HCT116 (cell line): ENCODE data around the gene HTR3B. TPM values are rescaled to one million over a fixed set of nuclear protein-coding genes. Genes with fewer than 3 reads are reported as not detected.

ENCODE experiments used
- ATAC-seq: fragments of 200-7000 bp; cut with Tn5 transposase; 2 replicates; pipeline ENCODE4 v1.9.1; 2020; ENCODE audit warnings: mild to moderate bottlenecking, moderate library complexity
- BruUV-seq: library from RNA; stranded (reverse); fragments of 400-500 nt; replicated peaks from 2 replicates; lab custom pipeline; 2021; lab: Mats Ljungman, UMichigan
- CTCF ChIA-PET: fragments of 300-600 bp; sonication (Branson Sonifier 250); formaldehyde crosslinking; loops from one replicate; lab custom pipeline; 2021; ENCODE audit warnings: antibody characterized with exemption; lab: Charles Lee
- POLR2A ChIA-PET: fragments of 300-600, 350-600 bp; sonication (Branson Sonifier 250); formaldehyde crosslinking; loops from one replicate; lab custom pipeline; 2021; ENCODE audit warnings: antibody characterized with exemption; lab: Charles Lee
- RAD21 ChIA-PET, 2 experiments: fragments of 300-600 bp; sonication (Branson Sonifier 250); formaldehyde crosslinking; loops; one replicate each; lab custom pipeline; 2023; ENCODE audit warnings: low total read pairs in 2 of 2; ENCODE audit not compliant: uncharacterized antibody in 2 of 2, unreplicated experiment in 2 of 2, low non-redundant PET in 1 of 2; lab: Charles Lee
- DNase-seq: peaks from one replicate; pipeline ENCODE4 v3.0.0-alpha.2; 2010; ENCODE audit warnings: low read depth, low spot score
- H2AFZ ChIP-seq: fragments of 200-600 bp; shearing (Covaris generic), sonication (generic); 2 replicates; pipeline ENCODE4 v1.6.1; 2017; ENCODE audit warnings: low read depth, mixed run types, mixed read lengths, antibody characterized with exemption, low read length; ENCODE audit not compliant: poor library complexity, severe bottlenecking
- H3K27ac ChIP-seq: 2 replicates; pipeline ENCODE4 v1.5.1; 2012; ENCODE audit warnings: low read depth, low read length
- H3K27me3 ChIP-seq: fragments of 200-600 bp; sonication (generic); 2 replicates; pipeline ENCODE4 v1.6.1; 2016; ENCODE audit warnings: mixed run types, low read length, mixed read lengths; ENCODE audit not compliant: insufficient read depth
- H3K36me3 ChIP-seq, 2 experiments: fragments of 200-500 bp in 1 of 2; fragments of 200-600 bp in 1 of 2; sonication (Bioruptor generic) in 1 of 2; sonication (generic) in 1 of 2; 2 replicates each; pipeline versions ENCODE4 v1.5.1 to v1.6.1; 2014 to 2016; ENCODE audit warnings: low read length in 2 of 2, inconsistent platforms in 1 of 2, mixed read lengths in 1 of 2, mixed run types in 1 of 2; ENCODE audit not compliant: insufficient read depth in 2 of 2, control insufficient read depth in 1 of 2
- H3K4me1 ChIP-seq, 2 experiments: fragments of 200-600 bp in 1 of 2; sonication (generic) in 1 of 2; 2 replicates each; pipeline versions ENCODE4 v1.5.1 to v1.6.1; 2012 to 2017; ENCODE audit warnings: low read length in 2 of 2, inconsistent platforms in 1 of 2, mild to moderate bottlenecking in 1 of 2, mixed read lengths in 1 of 2, mixed run types in 1 of 2, moderate library complexity in 1 of 2; ENCODE audit not compliant: insufficient read depth in 2 of 2, control insufficient read depth in 1 of 2
- H3K4me2 ChIP-seq: fragments of 200-600 bp; sonication (generic); 2 replicates; pipeline ENCODE4 v1.6.1; 2017; ENCODE audit warnings: mixed run types, low read length, mixed read lengths
- H3K4me3 ChIP-seq, 2 experiments: fragments of 200-600 bp in 1 of 2; sonication (generic) in 1 of 2; replicated peaks in 1 of 2; 2 replicates each; pipeline ENCODE4 v1.5.1; 2011 to 2016; ENCODE audit warnings: low read length in 2 of 2, control low read depth in 1 of 2, low read depth in 1 of 2, mild to moderate bottlenecking in 1 of 2, mixed read lengths in 1 of 2, mixed run types in 1 of 2
- H3K79me2 ChIP-seq: fragments of 200-600 bp; sonication (generic); 2 replicates; pipeline ENCODE4 v1.6.1; 2017; ENCODE audit warnings: mild to moderate bottlenecking, mixed run types, low read length, moderate library complexity, mixed read lengths; ENCODE audit not compliant: insufficient read depth
- H3K9ac ChIP-seq: fragments of 200-600 bp; sonication (generic); 2 replicates; pipeline ENCODE4 v1.6.1; 2016; ENCODE audit warnings: low read length, mixed read lengths
- H3K9me2 ChIP-seq: fragments of 200-600 bp; sonication (generic), shearing (Covaris generic); 2 replicates; pipeline ENCODE4 v1.6.1; 2017; ENCODE audit warnings: mixed run types, mild to moderate bottlenecking, moderate library complexity; ENCODE audit not compliant: insufficient read depth
- H3K9me3 ChIP-seq, 2 experiments: fragments of 200-500 bp in 1 of 2; fragments of 200-600 bp in 1 of 2; sonication (Bioruptor generic) in 1 of 2; sonication (generic) in 1 of 2; 2 replicates each; pipeline ENCODE4 v1.6.1; 2014 to 2017; ENCODE audit warnings: low read length in 2 of 2, mixed read lengths in 2 of 2, inconsistent platforms in 1 of 2, low read depth in 1 of 2, mild to moderate bottlenecking in 1 of 2, mixed run types in 1 of 2, moderate library complexity in 1 of 2; ENCODE audit not compliant: control insufficient read depth in 1 of 2, insufficient read depth in 1 of 2
- H4K20me1 ChIP-seq: fragments of 200-600 bp; sonication (generic), shearing (Covaris generic); 2 replicates; pipeline ENCODE4 v1.6.1; 2017; ENCODE audit warnings: mixed run types, mild to moderate bottlenecking, moderate library complexity; ENCODE audit not compliant: insufficient read depth
- CBX3 ChIP-seq: IDR thresholded peaks from 2 replicates; pipeline ENCODE4 v1.6.1; 2012; ENCODE audit warnings: low read depth
- CEBPB ChIP-seq: IDR thresholded peaks from 2 replicates; pipeline ENCODE4 v1.6.1; 2012; ENCODE audit warnings: low read depth
- EGR1 ChIP-seq: IDR thresholded peaks from 2 replicates; pipeline ENCODE4 v1.6.1; 2012; ENCODE audit warnings: low read depth
- EZH2 ChIP-seq: fragments of 200-600 bp; sonication (generic); IDR thresholded peaks from 2 replicates; pipeline ENCODE4 v1.6.1; 2017; ENCODE audit warnings: antibody characterized with exemption, mixed run types
- EZH2phosphoT487 ChIP-seq: fragments of 200-600 bp; IDR thresholded peaks from 2 replicates; pipeline ENCODE4 v1.6.1; 2018; ENCODE audit warnings: antibody characterized with exemption, borderline replicate concordance
- FOSL1 ChIP-seq: IDR thresholded peaks from 2 replicates; pipeline ENCODE4 v1.6.1; 2012; ENCODE audit warnings: low read depth
- JUND ChIP-seq: IDR thresholded peaks from 2 replicates; pipeline ENCODE4 v1.6.1; 2012
- POLR2AphosphoS5 ChIP-seq: IDR thresholded peaks from 2 replicates; pipeline ENCODE4 v1.6.1; 2011; ENCODE audit warnings: mild to moderate bottlenecking, low read depth, low read length, moderate library complexity
- SIN3A ChIP-seq: IDR thresholded peaks from 2 replicates; pipeline ENCODE4 v1.6.1; 2012; ENCODE audit warnings: low read depth
- SP1 ChIP-seq: IDR thresholded peaks from 2 replicates; pipeline ENCODE4 v1.6.1; 2012; ENCODE audit warnings: low read depth
- SRF ChIP-seq: IDR thresholded peaks from 2 replicates; pipeline ENCODE4 v1.6.1; 2012; ENCODE audit warnings: low read depth
- TCF7L2 ChIP-seq: IDR thresholded peaks from 2 replicates; pipeline ENCODE4 v1.7.0; 2011; ENCODE audit warnings: borderline replicate concordance, inconsistent platforms; ENCODE audit not compliant: insufficient read depth, insufficient read length; ENCODE audit errors: extremely low read depth
- YY1 ChIP-seq: IDR thresholded peaks from 2 replicates; pipeline ENCODE4 v1.6.1; 2011; ENCODE audit warnings: low read length, low read depth, moderate library complexity, mild to moderate bottlenecking; ENCODE audit not compliant: insufficient replicate concordance; ENCODE audit errors: extremely low read depth
- ZNF274 ChIP-seq: fragments of 200-500 bp; sonication (Bioruptor generic); IDR thresholded peaks from 2 replicates; pipeline ENCODE4 v1.6.1; 2014; ENCODE audit warnings: mild to moderate bottlenecking, low read depth, low read length, inconsistent platforms
- intact Hi-C: fragments of 100-400 bp; cut with micrococcal nuclease; formaldehyde crosslinking; loops from 2 replicates; pipeline ENCODE4 v1.10.0; 2022
- total RNA-seq: library from RNA; stranded (reverse); gene quantifications from one replicate; pipeline ENCODE4 v1.2.1, GENCODE V29; 2021; ENCODE audit not compliant: unreplicated experiment
- TF ChIP-seq, protein P1 (sequence below), 3 experiments: fragments of 200-600 bp in 1 of 3; sonication (generic) in 1 of 3; IDR thresholded peaks in 2 of 3; conservative IDR thresholded peaks in 1 of 3; 2 replicates each; pipeline ENCODE4 v1.5.1; 2012 to 2017; ENCODE audit warnings: low read depth in 2 of 3, low read length in 2 of 3, antibody characterized with exemption in 1 of 3, borderline replicate concordance in 1 of 3, control low read depth in 1 of 3, mild to moderate bottlenecking in 1 of 3, mixed read lengths in 1 of 3, mixed run types in 1 of 3, moderate library complexity in 1 of 3; ENCODE audit not compliant: insufficient read depth in 1 of 3
- TF ChIP-seq, protein P2 (sequence below): IDR thresholded peaks from 2 replicates; pipeline ENCODE4 v1.6.1; 2012
- TF ChIP-seq, protein P3 (sequence below): IDR thresholded peaks from 2 replicates; pipeline ENCODE4 v1.6.1; 2011; ENCODE audit warnings: mild to moderate bottlenecking, low read length, moderate library complexity; ENCODE audit not compliant: insufficient replicate concordance; ENCODE audit errors: extremely low read depth
- TF ChIP-seq, protein P4 (sequence below): IDR thresholded peaks from 2 replicates; pipeline ENCODE4 v1.6.1; 2012; ENCODE audit warnings: low read depth

HTR3B gene
- total RNA-seq, 1 experiment from 2014 or later, result not detected

DNA sequence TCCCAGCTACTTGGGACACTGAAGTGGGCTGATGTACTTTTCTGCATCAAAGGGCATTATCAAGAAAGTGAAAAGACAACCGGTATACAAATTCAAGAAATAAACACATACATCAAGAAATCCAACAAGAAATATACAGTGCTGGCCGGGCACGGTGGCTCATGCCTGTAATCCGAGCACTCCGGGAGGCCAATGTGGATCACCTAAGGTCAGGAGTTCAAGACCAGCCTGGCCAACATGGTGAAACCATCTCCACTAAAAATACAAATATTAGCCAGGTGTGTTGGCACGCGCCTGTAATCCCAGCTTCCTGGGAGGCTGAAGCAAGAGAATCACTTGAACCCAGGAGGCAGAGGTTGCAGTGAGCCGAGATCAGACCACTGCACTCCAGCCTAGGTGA is 38.7 kb upstream of the HTR3B start:
- ChIA-PET RAD21 (no interaction called here), CTCF (no interaction called here), POLR2A (no interaction called here)
- no TSS peak for BruUV-seq
- H3K4me1 ChIP-seq, result peaks cover 2 to 9% of the 10 kb centered on the region in 2 experiments; a peak in 3 of 4 replicates
- H3K9me3 ChIP-seq, result no peaks in the 10 kb centered on the region
- intact Hi-C loops, result no loop called here
- no peaks in the 10 kb centered on the region for H4K20me1 ChIP-seq
- ATAC-seq, result no peak
- no peak for TF ChIP-seq JUND
- TF ChIP-seq ZNF274, result no peak
- no peak for TF ChIP-seq EGR1
- TF ChIP-seq EZH2, result no peak
- TF ChIP-seq, protein P1, sequence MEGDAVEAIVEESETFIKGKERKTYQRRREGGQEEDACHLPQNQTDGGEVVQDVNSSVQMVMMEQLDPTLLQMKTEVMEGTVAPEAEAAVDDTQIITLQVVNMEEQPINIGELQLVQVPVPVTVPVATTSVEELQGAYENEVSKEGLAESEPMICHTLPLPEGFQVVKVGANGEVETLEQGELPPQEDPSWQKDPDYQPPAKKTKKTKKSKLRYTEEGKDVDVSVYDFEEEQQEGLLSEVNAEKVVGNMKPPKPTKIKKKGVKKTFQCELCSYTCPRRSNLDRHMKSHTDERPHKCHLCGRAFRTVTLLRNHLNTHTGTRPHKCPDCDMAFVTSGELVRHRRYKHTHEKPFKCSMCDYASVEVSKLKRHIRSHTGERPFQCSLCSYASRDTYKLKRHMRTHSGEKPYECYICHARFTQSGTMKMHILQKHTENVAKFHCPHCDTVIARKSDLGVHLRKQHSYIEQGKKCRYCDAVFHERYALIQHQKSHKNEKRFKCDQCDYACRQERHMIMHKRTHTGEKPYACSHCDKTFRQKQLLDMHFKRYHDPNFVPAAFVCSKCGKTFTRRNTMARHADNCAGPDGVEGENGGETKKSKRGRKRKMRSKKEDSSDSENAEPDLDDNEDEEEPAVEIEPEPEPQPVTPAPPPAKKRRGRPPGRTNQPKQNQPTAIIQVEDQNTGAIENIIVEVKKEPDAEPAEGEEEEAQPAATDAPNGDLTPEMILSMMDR (IDR thresholded peaks at IDR 0.05 in 2 of 3, conservative IDR thresholded peaks at IDR 0.05 in 1 of 3; ENCODE audit: borderline replicate concordance in 1 of 3, insufficient read depth in 1 of 3, low read depth in 2 of 3, low read length in 2 of 3), result no peak
- TF ChIP-seq, protein P2, sequence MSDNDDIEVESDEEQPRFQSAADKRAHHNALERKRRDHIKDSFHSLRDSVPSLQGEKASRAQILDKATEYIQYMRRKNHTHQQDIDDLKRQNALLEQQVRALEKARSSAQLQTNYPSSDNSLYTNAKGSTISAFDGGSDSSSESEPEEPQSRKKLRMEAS, result no peak
- no peak for TF ChIP-seq SIN3A
- TF ChIP-seq SP1, result no peak
- TF ChIP-seq, protein P3, sequence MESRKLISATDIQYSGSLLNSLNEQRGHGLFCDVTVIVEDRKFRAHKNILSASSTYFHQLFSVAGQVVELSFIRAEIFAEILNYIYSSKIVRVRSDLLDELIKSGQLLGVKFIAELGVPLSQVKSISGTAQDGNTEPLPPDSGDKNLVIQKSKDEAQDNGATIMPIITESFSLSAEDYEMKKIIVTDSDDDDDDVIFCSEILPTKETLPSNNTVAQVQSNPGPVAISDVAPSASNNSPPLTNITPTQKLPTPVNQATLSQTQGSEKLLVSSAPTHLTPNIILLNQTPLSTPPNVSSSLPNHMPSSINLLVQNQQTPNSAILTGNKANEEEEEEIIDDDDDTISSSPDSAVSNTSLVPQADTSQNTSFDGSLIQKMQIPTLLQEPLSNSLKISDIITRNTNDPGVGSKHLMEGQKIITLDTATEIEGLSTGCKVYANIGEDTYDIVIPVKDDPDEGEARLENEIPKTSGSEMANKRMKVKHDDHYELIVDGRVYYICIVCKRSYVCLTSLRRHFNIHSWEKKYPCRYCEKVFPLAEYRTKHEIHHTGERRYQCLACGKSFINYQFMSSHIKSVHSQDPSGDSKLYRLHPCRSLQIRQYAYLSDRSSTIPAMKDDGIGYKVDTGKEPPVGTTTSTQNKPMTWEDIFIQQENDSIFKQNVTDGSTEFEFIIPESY, result no peak
- no peak for TF ChIP-seq YY1
- no peak for TF ChIP-seq FOSL1
- no peak for TF ChIP-seq EZH2phosphoT487
- TF ChIP-seq CEBPB, result no peak
- no peak for TF ChIP-seq CBX3
- no peak for TF ChIP-seq TCF7L2
- no peak for TF ChIP-seq POLR2AphosphoS5
- TF ChIP-seq, protein P4, sequence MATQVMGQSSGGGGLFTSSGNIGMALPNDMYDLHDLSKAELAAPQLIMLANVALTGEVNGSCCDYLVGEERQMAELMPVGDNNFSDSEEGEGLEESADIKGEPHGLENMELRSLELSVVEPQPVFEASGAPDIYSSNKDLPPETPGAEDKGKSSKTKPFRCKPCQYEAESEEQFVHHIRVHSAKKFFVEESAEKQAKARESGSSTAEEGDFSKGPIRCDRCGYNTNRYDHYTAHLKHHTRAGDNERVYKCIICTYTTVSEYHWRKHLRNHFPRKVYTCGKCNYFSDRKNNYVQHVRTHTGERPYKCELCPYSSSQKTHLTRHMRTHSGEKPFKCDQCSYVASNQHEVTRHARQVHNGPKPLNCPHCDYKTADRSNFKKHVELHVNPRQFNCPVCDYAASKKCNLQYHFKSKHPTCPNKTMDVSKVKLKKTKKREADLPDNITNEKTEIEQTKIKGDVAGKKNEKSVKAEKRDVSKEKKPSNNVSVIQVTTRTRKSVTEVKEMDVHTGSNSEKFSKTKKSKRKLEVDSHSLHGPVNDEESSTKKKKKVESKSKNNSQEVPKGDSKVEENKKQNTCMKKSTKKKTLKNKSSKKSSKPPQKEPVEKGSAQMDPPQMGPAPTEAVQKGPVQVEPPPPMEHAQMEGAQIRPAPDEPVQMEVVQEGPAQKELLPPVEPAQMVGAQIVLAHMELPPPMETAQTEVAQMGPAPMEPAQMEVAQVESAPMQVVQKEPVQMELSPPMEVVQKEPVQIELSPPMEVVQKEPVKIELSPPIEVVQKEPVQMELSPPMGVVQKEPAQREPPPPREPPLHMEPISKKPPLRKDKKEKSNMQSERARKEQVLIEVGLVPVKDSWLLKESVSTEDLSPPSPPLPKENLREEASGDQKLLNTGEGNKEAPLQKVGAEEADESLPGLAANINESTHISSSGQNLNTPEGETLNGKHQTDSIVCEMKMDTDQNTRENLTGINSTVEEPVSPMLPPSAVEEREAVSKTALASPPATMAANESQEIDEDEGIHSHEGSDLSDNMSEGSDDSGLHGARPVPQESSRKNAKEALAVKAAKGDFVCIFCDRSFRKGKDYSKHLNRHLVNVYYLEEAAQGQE, result no peak
- no peak for TF ChIP-seq SRF
- H3K27ac ChIP-seq, result no peak overlapping the region
- no peak overlapping the region for H3K4me3 ChIP-seq
- no peaks in the 10 kb centered on the region for H3K36me3 ChIP-seq
- no peak overlapping the region for H2AFZ ChIP-seq
- no peaks in the 10 kb centered on the region for H3K27me3 ChIP-seq
- no peaks in the 10 kb centered on the region for H3K9me2 ChIP-seq
- DNase-seq, result no peak
- H3K9ac ChIP-seq, result no peak overlapping the region
- H3K79me2 ChIP-seq, result peaks cover 45% of the 10 kb centered on the region
- H3K4me2 ChIP-seq, result no peak overlapping the region
